ENCODE data around the gene SULT1A2.

Gene SULT1A2

DNA sequence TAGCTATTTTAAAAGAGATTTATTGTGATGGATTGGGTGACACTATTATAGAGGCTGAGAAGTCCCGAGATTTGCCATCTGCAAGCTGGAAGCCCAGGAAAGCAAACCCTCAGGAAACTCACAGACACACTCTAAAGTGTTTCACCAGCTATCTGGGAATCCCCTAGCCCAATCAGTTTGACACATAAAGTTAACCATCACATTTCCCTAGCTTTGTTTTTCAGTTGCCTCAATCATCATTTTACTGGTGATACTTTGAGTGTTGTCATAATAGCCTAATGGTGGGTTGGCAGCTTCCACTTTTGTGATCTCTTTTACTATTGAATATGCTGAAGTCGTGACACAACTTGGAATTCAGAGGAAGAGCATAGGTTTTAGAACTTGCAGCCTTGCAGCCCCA lies 41.3 kb downstream of the SULT1A2 start:
- Histone ChIP-seq H3K4me3 (ENCODE audit: low read length) (no peak overlapping the region), H3K27ac (ENCODE audit: low read length) (no peak overlapping the region), H3K4me1 (ENCODE audit: low read length) (no peaks in the 10 kb centered on the region), H4K20me1 (ENCODE audit: insufficient read depth, low read length) (no peaks in the 10 kb centered on the region), H3K79me2 (ENCODE audit: low read length) (peaks cover 15% of the 10 kb centered on the region), H3F3A (ENCODE audit: insufficient read depth, low read length) (no peaks in the 10 kb centered on the region), H3K27me3 (replicated peaks; ENCODE audit: insufficient read depth, low read length) (no peaks in the 10 kb centered on the region), H3K9me2 (replicated peaks; ENCODE audit: insufficient read depth, low read length) (no peaks in the 10 kb centered on the region), H3K36me3 (replicated peaks; ENCODE audit: insufficient read depth, low read length) (no peaks in the 10 kb centered on the region), H3K9ac (ENCODE audit: low read length) (no peak overlapping the region), H3K4me2 (ENCODE audit: low read depth, low read length) (no peak overlapping the region), H2AFZ (ENCODE audit: low read length) (no peak overlapping the region), H3K9me3 (replicated peaks; ENCODE audit: insufficient read depth, low read length) (no peaks in the 10 kb centered on the region)
- no peak for DNase-seq
- TF ChIP-seq EZH2 (optimal IDR thresholded peaks at IDR 0.05; ENCODE audit: low read depth, low read length) (no peak), EZH2phosphoT487 (IDR thresholded peaks at IDR 0.05; ENCODE audit: low read length) (no peak)
- TF ChIP-seq, protein P1, sequence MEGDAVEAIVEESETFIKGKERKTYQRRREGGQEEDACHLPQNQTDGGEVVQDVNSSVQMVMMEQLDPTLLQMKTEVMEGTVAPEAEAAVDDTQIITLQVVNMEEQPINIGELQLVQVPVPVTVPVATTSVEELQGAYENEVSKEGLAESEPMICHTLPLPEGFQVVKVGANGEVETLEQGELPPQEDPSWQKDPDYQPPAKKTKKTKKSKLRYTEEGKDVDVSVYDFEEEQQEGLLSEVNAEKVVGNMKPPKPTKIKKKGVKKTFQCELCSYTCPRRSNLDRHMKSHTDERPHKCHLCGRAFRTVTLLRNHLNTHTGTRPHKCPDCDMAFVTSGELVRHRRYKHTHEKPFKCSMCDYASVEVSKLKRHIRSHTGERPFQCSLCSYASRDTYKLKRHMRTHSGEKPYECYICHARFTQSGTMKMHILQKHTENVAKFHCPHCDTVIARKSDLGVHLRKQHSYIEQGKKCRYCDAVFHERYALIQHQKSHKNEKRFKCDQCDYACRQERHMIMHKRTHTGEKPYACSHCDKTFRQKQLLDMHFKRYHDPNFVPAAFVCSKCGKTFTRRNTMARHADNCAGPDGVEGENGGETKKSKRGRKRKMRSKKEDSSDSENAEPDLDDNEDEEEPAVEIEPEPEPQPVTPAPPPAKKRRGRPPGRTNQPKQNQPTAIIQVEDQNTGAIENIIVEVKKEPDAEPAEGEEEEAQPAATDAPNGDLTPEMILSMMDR (IDR thresholded peaks at IDR 0.05; ENCODE audit: low read length), result no peak

DNA sequence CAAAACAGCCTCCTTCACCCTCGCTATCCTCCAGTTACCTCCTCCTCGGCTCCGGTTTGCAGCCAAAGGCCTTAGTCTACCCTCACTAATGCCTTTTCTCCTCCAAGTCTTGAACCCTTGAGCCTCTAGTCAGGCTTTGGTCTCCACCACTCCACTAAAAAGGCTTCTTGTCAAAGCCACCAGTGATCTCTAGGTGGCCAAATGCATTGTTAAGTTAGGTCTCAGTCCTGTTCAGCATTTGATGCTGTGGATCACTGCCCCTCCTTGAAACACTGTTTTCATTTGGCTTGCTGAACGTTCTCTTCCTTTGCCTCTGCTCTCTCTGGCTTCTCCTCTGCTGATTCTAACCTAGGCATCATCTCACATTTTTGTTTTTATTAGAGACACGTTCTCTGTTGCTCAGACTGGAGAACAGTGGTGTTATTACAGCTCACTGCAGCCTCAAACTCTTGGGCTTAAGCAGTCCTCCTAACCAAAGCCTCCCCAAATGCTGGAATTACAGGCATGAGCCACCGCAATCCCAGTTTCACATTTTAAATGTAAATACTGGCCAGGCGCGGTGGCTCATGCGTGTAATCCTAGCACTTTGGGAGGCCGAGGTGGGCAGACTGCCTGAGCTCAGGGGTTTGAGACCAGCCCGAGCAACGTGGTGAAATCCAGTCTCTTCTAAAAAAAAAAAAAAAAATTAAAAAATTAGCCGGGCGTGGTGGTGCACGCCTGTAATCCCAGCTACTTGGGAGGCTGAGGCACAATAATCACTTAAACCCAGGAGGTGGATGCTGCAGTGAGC lies 42.0 kb downstream of the SULT1A2 start:
- no peaks in the 10 kb centered on the region for H3K27me3 ChIP-seq (replicated peaks; ENCODE audit: insufficient read depth, low read length)
- H3K9ac ChIP-seq (ENCODE audit: low read length), result peak overlapping the region; percentile 37; the same call in 1 of the 2 replicates
- H3K9me2 ChIP-seq (replicated peaks; ENCODE audit: insufficient read depth, low read length), result no peaks in the 10 kb centered on the region
- H3K27ac ChIP-seq (ENCODE audit: low read length), result no peak overlapping the region
- no peaks in the 10 kb centered on the region for H3K9me3 ChIP-seq (replicated peaks; ENCODE audit: insufficient read depth, low read length)
- H3K4me2 ChIP-seq (ENCODE audit: low read depth, low read length), result peak overlapping the region; percentile 70; the same call in 1 of the 2 replicates
- peak overlapping the region; percentile 56 for H3K4me3 ChIP-seq (ENCODE audit: low read length)
- no peaks in the 10 kb centered on the region for H3K4me1 ChIP-seq (ENCODE audit: low read length)
- peaks cover 15% of the 10 kb centered on the region for H3K79me2 ChIP-seq (ENCODE audit: low read length)
- TF ChIP-seq, protein P1 (IDR thresholded peaks at IDR 0.05; ENCODE audit: low read length), result no peak
- no peak for TF ChIP-seq EZH2phosphoT487 (IDR thresholded peaks at IDR 0.05; ENCODE audit: low read length)
- TF ChIP-seq EZH2 (optimal IDR thresholded peaks at IDR 0.05; ENCODE audit: low read depth, low read length), result no peak
- DNase-seq, result peak; percentile 20
- H3F3A ChIP-seq (ENCODE audit: insufficient read depth, low read length), result no peaks in the 10 kb centered on the region
- H2AFZ ChIP-seq (ENCODE audit: low read length), result peak overlapping the region; percentile 55
- H3K36me3 ChIP-seq (replicated peaks; ENCODE audit: insufficient read depth, low read length), result no peaks in the 10 kb centered on the region
- no peaks in the 10 kb centered on the region for H4K20me1 ChIP-seq (ENCODE audit: insufficient read depth, low read length)

DNA sequence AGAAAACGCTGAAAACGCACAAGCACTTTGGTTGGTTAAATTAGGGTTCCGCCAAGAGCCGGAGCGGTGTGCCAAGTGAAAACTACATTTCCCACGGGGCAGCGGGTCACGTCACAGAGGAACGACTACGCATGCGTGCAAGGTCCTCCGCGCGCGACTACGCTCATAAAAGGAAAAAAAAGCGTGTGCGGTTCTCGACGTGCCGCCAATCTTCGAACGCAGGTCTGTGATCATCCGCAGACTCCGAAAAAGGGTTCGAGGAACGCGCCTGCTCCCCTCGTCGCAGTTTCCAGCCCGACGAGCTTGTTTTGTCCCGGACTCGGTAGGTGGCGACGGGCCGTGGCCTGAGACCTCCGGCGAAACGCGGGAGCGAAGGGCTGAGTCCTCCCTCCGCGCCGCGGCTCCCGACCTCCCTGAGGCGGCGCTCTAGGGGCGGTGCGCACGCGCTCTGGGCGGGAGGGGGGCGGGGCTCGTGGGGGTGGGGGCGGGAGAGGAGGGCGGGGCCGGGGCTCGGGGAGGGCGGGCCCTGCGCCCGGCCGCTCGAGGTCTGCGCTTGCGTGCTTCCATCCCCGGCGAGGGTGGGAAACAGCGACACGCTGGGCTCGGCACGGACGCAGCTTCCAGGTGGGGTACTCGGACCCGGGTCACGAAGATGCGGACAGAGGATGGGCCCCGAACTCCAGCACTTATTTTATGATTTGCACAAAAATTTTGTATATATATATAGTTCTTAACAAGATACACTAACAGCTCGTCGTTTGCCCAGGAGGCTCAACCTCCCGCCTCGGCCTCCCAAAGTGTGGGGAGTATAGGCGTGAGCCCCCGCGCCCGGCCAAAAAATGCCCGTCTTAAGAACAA lies 42.8 kb downstream of the SULT1A2 start, which contains the start of gene SGF29:
SGF29 (plus strand) TSS at position 145 of the 858 bp plus-strand sequence. CDS start 27,150 bp downstream, outside the sequence.
- Histone ChIP-seq H3K4me2 (ENCODE audit: low read depth, low read length) (peak within 1 kb of the TSS; percentile 79), H3K9me2 (replicated peaks; ENCODE audit: insufficient read depth, low read length) (no peaks in the 10 kb centered on the region)
- no peak for TF ChIP-seq EZH2phosphoT487 (IDR thresholded peaks at IDR 0.05; ENCODE audit: low read length)
- TF ChIP-seq, protein P1 (IDR thresholded peaks at IDR 0.05; ENCODE audit: low read length), result peak; percentile 29
- TF ChIP-seq EZH2 (optimal IDR thresholded peaks at IDR 0.05; ENCODE audit: low read depth, low read length), result no peak

More for the DNA sequence above, 42.8 kb downstream of the SULT1A2 start, which contains the start of gene SGF29:
- Histone ChIP-seq H3K4me1 (ENCODE audit: low read length) (no peaks in the 10 kb centered on the region), H3F3A (ENCODE audit: insufficient read depth, low read length) (no peaks in the 10 kb centered on the region), H3K27ac (ENCODE audit: low read length) (peak within 1 kb of the TSS; percentile 95), H3K36me3 (replicated peaks; ENCODE audit: insufficient read depth, low read length) (no peaks in the 10 kb centered on the region), H3K9me3 (replicated peaks; ENCODE audit: insufficient read depth, low read length) (no peaks in the 10 kb centered on the region), H3K4me3 (ENCODE audit: low read length) (peak within 1 kb of the TSS; percentile 95), H3K79me2 (ENCODE audit: low read length) (peaks cover 15% of the 10 kb centered on the region), H3K9ac (ENCODE audit: low read length) (peak within 1 kb of the TSS; percentile 99), H3K27me3 (replicated peaks; ENCODE audit: insufficient read depth, low read length) (no peaks in the 10 kb centered on the region), H2AFZ (ENCODE audit: low read length) (peak within 1 kb of the TSS; percentile 96), H4K20me1 (ENCODE audit: insufficient read depth, low read length) (no peaks in the 10 kb centered on the region)
- peak; percentile 93 for DNase-seq
